Endothelial cell (in vitro differentiated cells): Measurements from ENCODE around the gene KATNAL1. TPM values are rescaled to one million over a fixed set of nuclear protein-coding genes. Genes with fewer than 3 reads are reported as not detected.

ENCODE experiments used
- DNase-seq: peaks from one replicate; pipeline ENCODE4 v3.0.0; 2021; ENCODE audit warnings: low spot score
- H3K27ac Mint-ChIP-seq: one replicate; pipeline ENCODE4 v1.8.0; 2021; ENCODE audit warnings: mixed read lengths, inconsistent platforms; ENCODE audit not compliant: unreplicated experiment
- H3K27me3 Mint-ChIP-seq: one replicate; pipeline ENCODE4 v1.8.0; 2021; ENCODE audit warnings: mild to moderate bottlenecking, moderate library complexity, mixed read lengths, inconsistent platforms; ENCODE audit not compliant: unreplicated experiment
- H3K36me3 Mint-ChIP-seq: one replicate; pipeline ENCODE4 v1.8.0; 2021; ENCODE audit warnings: mild to moderate bottlenecking, low read depth, mixed read lengths, inconsistent platforms; ENCODE audit not compliant: unreplicated experiment
- H3K4me1 Mint-ChIP-seq: one replicate; pipeline ENCODE4 v1.8.0; 2021; ENCODE audit warnings: mild to moderate bottlenecking, mixed read lengths, inconsistent platforms; ENCODE audit not compliant: unreplicated experiment
- H3K4me3 Mint-ChIP-seq: one replicate; pipeline ENCODE4 v1.8.0; 2021; ENCODE audit warnings: mild to moderate bottlenecking, mixed read lengths, inconsistent platforms; ENCODE audit not compliant: unreplicated experiment
- H3K9me3 Mint-ChIP-seq: one replicate; pipeline ENCODE4 v1.8.0; 2021; ENCODE audit warnings: mixed read lengths, inconsistent platforms; ENCODE audit not compliant: unreplicated experiment
- CTCF ChIP-seq: fragments of 200-600 bp; sonication (generic); IDR thresholded peaks from one replicate; pipeline ENCODE4 v1.5.0; 2021; ENCODE audit warnings: antibody characterized with exemption; ENCODE audit not compliant: unreplicated experiment
- total RNA-seq: library from RNA; stranded (reverse); fragmentation: NEBNext Ultra II Directional; extraction: Animal tissue kit (Norgen Biotek cat#: 25700); gene quantifications from one replicate; pipeline ENCODE4 v1.2.1, GENCODE V29; 2021; ENCODE audit not compliant: unreplicated experiment

The KATNAL1 gene
- total RNA-seq, 1 donor from 2014 or later = 18.3 TPM

GRCh38 chr13:30157616-30157993 is 149.7 kb downstream of the KATNAL1 start:
- no peak for DNase-seq
- no peak for TF ChIP-seq CTCF
- H3K36me3 Mint-ChIP-seq = no peaks in the 10 kb centered on the region
- no peaks in the 10 kb centered on the region for H3K9me3 Mint-ChIP-seq
- H3K4me3 Mint-ChIP-seq = no peak overlapping the region
- H3K27ac Mint-ChIP-seq = no peak overlapping the region
- H3K27me3 Mint-ChIP-seq = no peaks in the 10 kb centered on the region
- peaks cover 2% of the 10 kb centered on the region for H3K4me1 Mint-ChIP-seq

- no peak for TF ChIP-seq CTCF
- peaks cover 2% of the 10 kb centered on the region for H3K4me1 Mint-ChIP-seq
- H3K9me3 Mint-ChIP-seq = no peaks in the 10 kb centered on the region
- H3K27ac Mint-ChIP-seq = no peak overlapping the region
- no peaks in the 10 kb centered on the region for H3K27me3 Mint-ChIP-seq
- no peak overlapping the region for H3K4me3 Mint-ChIP-seq
- DNase-seq = no peak
- no peaks in the 10 kb centered on the region for H3K36me3 Mint-ChIP-seq
These were observed 150.3 kb downstream of the KATNAL1 start for GRCh38 chr13:30156826-30157615.

GRCh38 chr13:30156270-30156669 is 151.1 kb downstream of the KATNAL1 start:
- H3K36me3 Mint-ChIP-seq = no peaks in the 10 kb centered on the region
- H3K9me3 Mint-ChIP-seq = no peaks in the 10 kb centered on the region
- no peaks in the 10 kb centered on the region for H3K27me3 Mint-ChIP-seq
- H3K4me3 Mint-ChIP-seq = no peak overlapping the region
- peaks cover 2% of the 10 kb centered on the region for H3K4me1 Mint-ChIP-seq
- no peak for TF ChIP-seq CTCF
- DNase-seq = no peak
- H3K27ac Mint-ChIP-seq = no peak overlapping the region

GRCh38 chr13:30154931-30155330 is 152.4 kb downstream of the KATNAL1 start:
- H3K4me1 Mint-ChIP-seq = peaks cover 2% of the 10 kb centered on the region
- peak overlapping the region; percentile 40 for H3K27ac Mint-ChIP-seq
- no peak overlapping the region for H3K4me3 Mint-ChIP-seq
- no peaks in the 10 kb centered on the region for H3K9me3 Mint-ChIP-seq
- no peak for DNase-seq
- no peaks in the 10 kb centered on the region for H3K27me3 Mint-ChIP-seq
- no peaks in the 10 kb centered on the region for H3K36me3 Mint-ChIP-seq
- TF ChIP-seq CTCF = no peak

GRCh38 chr13:30154531-30154930 is 152.8 kb downstream of the KATNAL1 start:
- no peak for DNase-seq
- H3K4me1 Mint-ChIP-seq = peaks cover 2% of the 10 kb centered on the region
- no peaks in the 10 kb centered on the region for H3K36me3 Mint-ChIP-seq
- no peaks in the 10 kb centered on the region for H3K9me3 Mint-ChIP-seq
- no peak overlapping the region for H3K4me3 Mint-ChIP-seq
- TF ChIP-seq CTCF = no peak
- no peaks in the 10 kb centered on the region for H3K27me3 Mint-ChIP-seq
- no peak overlapping the region for H3K27ac Mint-ChIP-seq
